Type B pancreatic cell (in vitro differentiated cells): ENCODE results near the gene SLC25A21. TPM values are rescaled to one million over a fixed set of nuclear protein-coding genes. Genes with fewer than 3 reads are reported as not detected.
A peak's percentile ranks its signal among the peaks of the same experiment; 100 is the strongest.

Source experiments
- DNase-seq: peaks from one replicate; pipeline ENCODE4 v3.0.0; 2021; ENCODE audit warnings: mixed read lengths; ENCODE audit not compliant: unreplicated experiment; ENCODE audit errors: extremely low spot score
- H3K27ac Mint-ChIP-seq: 2 replicates; pipeline ENCODE4 v1.8.0; 2021; ENCODE audit warnings: mild to moderate bottlenecking, mixed read lengths
- H3K27me3 Mint-ChIP-seq: 2 replicates; pipeline ENCODE4 v1.8.0; 2021; ENCODE audit warnings: mixed read lengths
- H3K36me3 Mint-ChIP-seq: 2 replicates; pipeline ENCODE4 v1.8.0; 2021; ENCODE audit warnings: mixed read lengths
- H3K4me1 Mint-ChIP-seq: one replicate; pipeline ENCODE4 v1.8.0; 2021; ENCODE audit warnings: mixed read lengths; ENCODE audit not compliant: unreplicated experiment
- H3K4me3 Mint-ChIP-seq: 2 replicates; pipeline ENCODE4 v1.8.0; 2021; ENCODE audit warnings: mild to moderate bottlenecking, mixed read lengths
- H3K9me3 Mint-ChIP-seq: 2 replicates; pipeline ENCODE4 v1.8.0; 2021; ENCODE audit warnings: mixed read lengths
- total RNA-seq: library from RNA; stranded (reverse); gene quantifications from 2 replicates; pipeline ENCODE4 v1.2.1, GENCODE V29; 2021; ENCODE audit warnings: low replicate concordance
- TF ChIP-seq, protein P1 (sequence below): fragments of 200-600 bp; sonication (generic); conservative IDR thresholded peaks from 2 replicates; pipeline ENCODE4 v1.5.0; 2021; ENCODE audit warnings: antibody characterized with exemption, mild to moderate bottlenecking

SLC25A21 gene
- total RNA-seq, 1 donor from 2014 or later, result 0.58 TPM

GRCh38 chr14:37203423-37203822 lies 31.0 kb upstream of the SLC25A21 start:
- no peak overlapping the region for H3K27ac Mint-ChIP-seq
- no peak overlapping the region for H3K4me3 Mint-ChIP-seq
- DNase-seq, result no peak
- H3K36me3 Mint-ChIP-seq, result peaks cover 22% of the 10 kb centered on the region
- TF ChIP-seq, protein P1, sequence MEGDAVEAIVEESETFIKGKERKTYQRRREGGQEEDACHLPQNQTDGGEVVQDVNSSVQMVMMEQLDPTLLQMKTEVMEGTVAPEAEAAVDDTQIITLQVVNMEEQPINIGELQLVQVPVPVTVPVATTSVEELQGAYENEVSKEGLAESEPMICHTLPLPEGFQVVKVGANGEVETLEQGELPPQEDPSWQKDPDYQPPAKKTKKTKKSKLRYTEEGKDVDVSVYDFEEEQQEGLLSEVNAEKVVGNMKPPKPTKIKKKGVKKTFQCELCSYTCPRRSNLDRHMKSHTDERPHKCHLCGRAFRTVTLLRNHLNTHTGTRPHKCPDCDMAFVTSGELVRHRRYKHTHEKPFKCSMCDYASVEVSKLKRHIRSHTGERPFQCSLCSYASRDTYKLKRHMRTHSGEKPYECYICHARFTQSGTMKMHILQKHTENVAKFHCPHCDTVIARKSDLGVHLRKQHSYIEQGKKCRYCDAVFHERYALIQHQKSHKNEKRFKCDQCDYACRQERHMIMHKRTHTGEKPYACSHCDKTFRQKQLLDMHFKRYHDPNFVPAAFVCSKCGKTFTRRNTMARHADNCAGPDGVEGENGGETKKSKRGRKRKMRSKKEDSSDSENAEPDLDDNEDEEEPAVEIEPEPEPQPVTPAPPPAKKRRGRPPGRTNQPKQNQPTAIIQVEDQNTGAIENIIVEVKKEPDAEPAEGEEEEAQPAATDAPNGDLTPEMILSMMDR, result no peak
- H3K27me3 Mint-ChIP-seq, result no peaks in the 10 kb centered on the region
- H3K4me1 Mint-ChIP-seq, result peaks cover 5% of the 10 kb centered on the region
- no peaks in the 10 kb centered on the region for H3K9me3 Mint-ChIP-seq

DNA sequence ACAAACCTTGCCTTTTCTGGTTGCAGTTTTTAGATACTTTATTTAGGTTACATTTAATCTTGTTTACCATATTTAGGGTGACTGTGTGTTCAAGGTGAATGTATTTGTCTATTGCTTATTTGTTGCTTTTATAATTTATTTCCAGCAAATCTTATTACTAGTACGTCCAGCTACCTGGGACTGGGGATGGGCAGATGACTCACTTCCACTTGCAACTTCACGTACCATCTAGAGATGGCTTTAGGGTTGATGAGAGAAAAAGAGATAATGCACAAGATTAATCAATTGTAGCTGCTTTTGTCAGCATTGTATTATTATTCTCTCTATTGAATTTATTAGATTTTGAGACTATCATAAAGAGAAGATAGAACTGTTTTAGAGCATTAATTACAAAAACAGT lies 30.4 kb upstream of the SLC25A21 start:
- H3K4me1 Mint-ChIP-seq, result peaks cover 11% of the 10 kb centered on the region

GRCh38 chr14:37202265-37202664 lies 29.9 kb upstream of the SLC25A21 start:
- Mint-ChIP-seq H3K27ac (no peak overlapping the region), H3K4me3 (no peak overlapping the region), H3K36me3 (peaks cover 22% of the 10 kb centered on the region), H3K27me3 (no peaks in the 10 kb centered on the region), H3K4me1 (peaks cover 16% of the 10 kb centered on the region), H3K9me3 (no peaks in the 10 kb centered on the region)
- TF ChIP-seq, protein P1, result no peak
- DNase-seq, result no peak

More for the DNA sequence above, 30.4 kb upstream of the SLC25A21 start:
- TF ChIP-seq, protein P1, result no peak
- H3K4me3 Mint-ChIP-seq, result no peak overlapping the region
- no peaks in the 10 kb centered on the region for H3K9me3 Mint-ChIP-seq
- H3K27me3 Mint-ChIP-seq, result no peaks in the 10 kb centered on the region
- DNase-seq, result no peak
- H3K36me3 Mint-ChIP-seq, result peaks cover 22% of the 10 kb centered on the region
- H3K27ac Mint-ChIP-seq, result no peak overlapping the region

DNA sequence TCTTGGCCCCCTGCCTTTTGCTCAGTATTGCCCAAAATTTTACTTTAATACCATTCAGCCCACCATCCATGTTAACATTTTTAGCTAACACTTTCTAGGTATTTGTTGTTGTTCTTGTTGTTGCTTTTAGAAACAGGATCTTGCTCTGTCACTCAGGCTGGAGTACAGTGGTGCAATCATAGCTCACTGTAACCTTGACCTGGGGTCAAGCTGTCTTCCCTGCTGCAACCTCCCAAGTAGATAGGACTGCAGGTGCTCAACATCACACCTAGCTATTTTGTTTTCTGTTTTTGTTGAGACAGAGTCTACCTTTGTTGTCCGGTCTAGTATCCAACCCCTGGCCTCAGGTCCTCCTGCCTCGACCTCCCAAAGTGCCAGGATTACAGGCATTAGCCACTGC lies 29.3 kb upstream of the SLC25A21 start:
- Mint-ChIP-seq H3K27ac (no peak overlapping the region), H3K4me3 (no peak overlapping the region), H3K36me3 (peaks cover 16% of the 10 kb centered on the region), H3K9me3 (no peaks in the 10 kb centered on the region), H3K4me1 (peaks cover 20% of the 10 kb centered on the region), H3K27me3 (no peaks in the 10 kb centered on the region)
- TF ChIP-seq, protein P1, result no peak
- DNase-seq, result no peak

DNA sequence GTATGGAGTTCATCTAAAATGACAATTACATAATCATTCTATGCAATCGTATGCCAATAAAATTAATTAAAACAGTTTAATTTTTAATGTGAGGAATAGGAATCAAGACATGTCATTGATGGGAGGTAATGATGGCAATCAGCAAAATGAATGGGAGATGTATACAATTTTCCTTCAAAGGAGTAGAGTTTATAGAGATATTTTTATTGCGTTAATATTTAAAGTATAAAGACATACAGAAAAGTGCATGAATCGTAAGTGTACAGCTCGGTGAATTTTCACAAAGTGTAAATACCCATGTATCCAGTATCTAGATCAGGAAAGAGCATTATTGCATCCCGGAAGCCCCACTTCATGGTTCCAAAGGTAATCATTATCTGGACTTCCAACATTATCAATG lies 26.5 kb upstream of the SLC25A21 start:
- peak overlapping the region; percentile 99 for H3K4me3 Mint-ChIP-seq
- TF ChIP-seq, protein P1, result no peak
- no peak for DNase-seq
- H3K27ac Mint-ChIP-seq, result no peak overlapping the region
- peaks cover under 1% of the 10 kb centered on the region for H3K36me3 Mint-ChIP-seq
- no peaks in the 10 kb centered on the region for H3K9me3 Mint-ChIP-seq
- H3K27me3 Mint-ChIP-seq, result peaks cover 3% of the 10 kb centered on the region
- peaks cover 25% of the 10 kb centered on the region for H3K4me1 Mint-ChIP-seq

DNA sequence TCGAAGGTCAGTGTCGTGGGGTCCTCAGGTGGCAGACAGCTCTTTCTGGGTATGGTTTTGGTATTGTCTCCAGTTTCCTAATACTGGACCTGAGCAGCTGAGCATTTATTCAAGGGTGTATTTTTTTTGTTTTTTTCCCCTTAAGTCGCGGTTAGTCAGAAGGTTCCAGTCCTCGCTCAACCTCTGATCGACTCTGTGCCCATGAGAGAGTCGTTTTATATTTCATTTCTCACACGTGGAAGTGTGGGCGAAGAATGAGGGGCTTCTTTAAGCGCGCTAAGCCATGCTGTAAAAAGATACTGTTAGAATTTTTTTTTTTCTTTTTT lies 25.8 kb upstream of the SLC25A21 start:
- H3K9me3 Mint-ChIP-seq, result no peaks in the 10 kb centered on the region
- no peaks in the 10 kb centered on the region for H3K36me3 Mint-ChIP-seq
- DNase-seq, result no peak
- TF ChIP-seq, protein P1, result no peak
- peaks cover 3% of the 10 kb centered on the region for H3K27me3 Mint-ChIP-seq
- peak overlapping the region; percentile 99 for H3K4me3 Mint-ChIP-seq
- peaks cover 25% of the 10 kb centered on the region for H3K4me1 Mint-ChIP-seq
- peak overlapping the region; percentile 94 for H3K27ac Mint-ChIP-seq
